LNCAP (cell line): ENCODE measurements around the gene KCNIP1.

ENCODE experiments used
- TF ChIP-seq, protein P1 (sequence below): fragments of 450-650 bp; IDR thresholded peaks from 2 replicates; pipeline ENCODE4 v1.5.1; 2017; ENCODE audit warnings: mild to moderate bottlenecking

KCNIP1 gene

DNA sequence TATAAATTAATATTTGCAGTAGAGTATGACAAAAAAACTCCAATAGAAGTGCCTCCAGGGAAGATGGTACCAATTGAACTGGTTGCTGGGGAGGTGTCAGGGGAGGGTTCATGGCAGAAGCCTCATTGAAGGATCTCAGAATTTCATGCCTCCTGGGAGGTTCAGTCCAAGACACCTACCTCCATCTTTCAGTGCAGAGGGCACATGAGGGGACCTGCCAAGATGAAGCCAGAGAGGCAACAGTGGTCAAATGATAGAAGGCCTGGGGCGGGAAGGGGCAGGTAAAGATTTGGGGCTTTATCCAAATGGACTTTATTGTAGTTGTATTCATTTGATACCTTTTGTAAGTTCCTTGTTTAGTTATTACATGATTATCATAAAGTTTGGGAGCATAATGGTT, 25.9 kb upstream of the KCNIP1 start:
- TF ChIP-seq, protein P1, sequence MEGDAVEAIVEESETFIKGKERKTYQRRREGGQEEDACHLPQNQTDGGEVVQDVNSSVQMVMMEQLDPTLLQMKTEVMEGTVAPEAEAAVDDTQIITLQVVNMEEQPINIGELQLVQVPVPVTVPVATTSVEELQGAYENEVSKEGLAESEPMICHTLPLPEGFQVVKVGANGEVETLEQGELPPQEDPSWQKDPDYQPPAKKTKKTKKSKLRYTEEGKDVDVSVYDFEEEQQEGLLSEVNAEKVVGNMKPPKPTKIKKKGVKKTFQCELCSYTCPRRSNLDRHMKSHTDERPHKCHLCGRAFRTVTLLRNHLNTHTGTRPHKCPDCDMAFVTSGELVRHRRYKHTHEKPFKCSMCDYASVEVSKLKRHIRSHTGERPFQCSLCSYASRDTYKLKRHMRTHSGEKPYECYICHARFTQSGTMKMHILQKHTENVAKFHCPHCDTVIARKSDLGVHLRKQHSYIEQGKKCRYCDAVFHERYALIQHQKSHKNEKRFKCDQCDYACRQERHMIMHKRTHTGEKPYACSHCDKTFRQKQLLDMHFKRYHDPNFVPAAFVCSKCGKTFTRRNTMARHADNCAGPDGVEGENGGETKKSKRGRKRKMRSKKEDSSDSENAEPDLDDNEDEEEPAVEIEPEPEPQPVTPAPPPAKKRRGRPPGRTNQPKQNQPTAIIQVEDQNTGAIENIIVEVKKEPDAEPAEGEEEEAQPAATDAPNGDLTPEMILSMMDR: no peak

DNA sequence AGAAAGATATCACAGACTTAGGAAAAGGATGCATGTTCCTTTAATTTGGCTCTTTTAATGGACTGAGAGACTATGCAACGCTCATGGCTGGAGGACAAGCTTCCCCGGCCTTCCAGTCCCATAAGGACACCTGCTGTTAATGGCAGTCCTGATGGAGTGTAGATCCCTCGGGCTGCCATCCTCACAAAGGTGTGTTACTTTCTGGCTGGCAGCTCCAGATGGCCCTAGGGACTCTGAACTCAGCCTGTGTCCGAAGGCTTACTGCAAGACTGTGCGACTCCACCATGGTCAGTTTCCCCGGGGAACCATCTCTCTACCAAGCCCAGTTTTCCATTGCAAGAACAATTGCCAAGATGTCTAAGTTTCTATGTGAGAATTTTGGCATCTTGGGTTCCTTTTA, 25.5 kb upstream of the KCNIP1 start:
- TF ChIP-seq, protein P1: no peak

DNA sequence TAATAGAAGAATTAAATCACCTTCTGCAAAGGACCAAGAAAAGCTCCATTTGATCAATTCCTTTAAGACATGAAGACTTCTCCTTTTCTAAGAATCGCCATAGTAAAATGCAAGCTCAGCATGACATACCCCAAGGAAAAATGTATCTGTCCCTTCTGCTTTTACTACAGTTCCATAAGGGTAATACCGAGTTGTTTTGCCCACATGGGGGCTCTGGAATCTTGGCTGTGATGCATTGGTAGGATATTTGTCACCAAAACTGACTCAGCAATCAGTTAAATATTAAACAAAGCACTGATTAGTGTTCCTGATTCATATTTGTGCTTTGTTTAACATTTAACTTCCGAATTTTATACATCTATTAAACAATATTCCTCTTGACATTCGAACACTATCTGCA, 24.3 kb upstream of the KCNIP1 start:
- TF ChIP-seq, protein P1: no peak; the same call in 1 of the 2 replicates

DNA sequence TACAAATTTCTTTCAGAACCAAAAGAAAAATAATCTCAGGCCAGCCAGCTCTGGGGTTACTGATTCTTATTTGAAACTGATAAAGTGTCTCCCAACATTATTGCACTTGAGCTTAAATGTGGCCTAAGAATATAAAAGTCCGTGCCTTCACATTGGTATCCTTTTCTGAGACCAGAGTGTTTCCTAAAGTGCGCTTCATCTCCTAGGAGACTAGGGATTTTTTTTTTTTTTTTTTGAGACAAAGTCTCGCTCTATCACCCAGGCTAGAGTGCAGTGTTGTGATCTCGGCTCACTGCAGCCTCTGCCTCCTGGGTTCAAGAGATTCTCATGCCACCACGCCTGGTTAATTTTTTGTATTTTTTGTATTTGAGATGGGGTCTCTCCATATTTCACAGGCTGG, 23.6 kb upstream of the KCNIP1 start:
- TF ChIP-seq, protein P1: no peak

DNA sequence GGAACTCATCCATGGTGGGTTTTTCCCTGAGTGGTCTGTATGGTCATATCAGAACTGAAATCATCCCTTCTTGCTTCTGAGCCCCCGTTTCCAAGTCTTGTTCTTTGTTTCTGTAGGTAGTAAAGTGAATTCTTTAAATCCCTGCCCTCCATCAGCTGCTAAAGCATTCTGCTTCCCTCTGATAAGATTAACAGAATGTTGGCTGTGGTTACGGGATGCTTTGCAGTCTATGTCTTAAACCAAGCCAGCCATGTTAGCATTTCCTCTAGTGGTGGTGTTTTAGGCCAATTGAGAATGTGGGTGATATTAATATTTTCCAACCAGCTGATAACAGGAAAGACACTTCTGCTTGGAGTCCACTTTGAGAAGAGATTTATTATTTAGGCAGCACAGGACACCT, 22.0 kb upstream of the KCNIP1 start:
- TF ChIP-seq, protein P1: no peak

DNA sequence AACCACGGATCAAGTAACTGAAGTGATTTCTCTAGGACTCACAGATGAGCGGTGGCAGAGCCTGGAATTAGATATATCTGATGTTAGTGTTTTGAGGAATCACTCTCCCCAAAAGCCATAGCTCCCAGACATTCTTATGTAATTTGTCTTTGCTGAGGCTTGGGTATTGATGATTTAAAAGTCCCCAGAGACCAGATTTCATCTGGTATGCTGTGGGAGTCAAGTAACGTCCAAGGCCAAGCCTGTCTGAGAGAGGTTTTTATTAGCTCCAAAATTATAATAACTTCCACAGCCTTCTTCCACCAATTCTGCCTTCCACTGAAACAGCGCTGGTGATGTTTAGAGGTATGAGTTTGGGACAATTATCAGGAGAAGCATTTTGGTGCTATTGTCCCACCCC, 21.3 kb upstream of the KCNIP1 start:
- TF ChIP-seq, protein P1: no peak

DNA sequence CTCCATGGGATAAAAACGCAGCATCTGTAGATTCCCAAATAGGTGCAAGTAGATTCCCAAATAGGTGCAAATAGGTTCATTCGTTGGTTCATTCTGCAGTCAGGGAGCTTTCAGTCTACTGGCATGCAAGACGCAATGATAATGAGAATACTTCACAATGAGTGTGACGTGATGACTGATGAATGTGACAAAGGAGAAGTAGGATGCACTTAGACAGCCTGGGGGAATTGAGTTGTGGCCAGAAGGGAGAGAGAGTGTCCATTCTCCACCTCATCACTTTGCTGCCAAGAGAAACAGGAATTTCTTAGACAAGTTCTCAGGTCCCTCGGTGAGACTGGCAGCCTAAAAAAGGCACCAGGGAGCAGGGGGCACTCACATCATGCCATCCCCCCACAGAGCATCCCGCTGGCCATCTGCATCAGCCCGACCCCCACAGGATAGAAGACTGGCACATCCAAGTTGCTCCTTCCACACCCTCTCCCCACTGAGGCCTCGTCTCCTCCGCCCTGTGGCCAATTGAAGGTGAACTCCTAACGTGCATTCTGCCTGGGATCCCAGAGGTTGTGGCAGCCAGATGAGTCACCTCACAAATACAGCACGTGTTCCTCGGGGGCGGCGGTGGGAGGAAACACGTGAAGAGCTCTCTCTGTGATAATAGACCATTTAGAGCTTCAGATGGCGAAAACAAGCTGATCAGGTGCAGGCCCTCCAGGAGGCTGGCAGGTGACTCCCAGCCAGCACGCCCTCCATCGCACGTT, 19.9 kb upstream of the KCNIP1 start:
- TF ChIP-seq, protein P1: no peak

DNA sequence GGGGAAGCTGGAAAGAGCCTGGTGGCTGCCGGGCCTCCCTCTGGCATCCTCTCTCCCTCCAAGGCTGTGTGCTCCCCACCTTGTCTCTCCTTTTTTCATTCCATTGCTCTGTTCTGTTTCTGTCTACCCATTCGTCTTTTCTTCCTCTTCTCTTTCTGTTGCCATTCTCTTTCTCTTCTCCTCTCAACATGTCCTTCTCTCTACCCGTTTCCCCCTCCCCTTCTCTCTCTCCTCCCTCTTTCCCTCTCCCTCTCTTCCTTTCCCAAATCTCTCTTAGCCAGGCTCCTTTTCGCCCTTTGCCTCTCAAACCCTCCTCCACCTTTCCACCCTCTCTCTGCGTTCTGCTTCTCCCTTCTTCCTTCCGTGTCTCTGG, 19.4 kb upstream of the KCNIP1 start:
- TF ChIP-seq, protein P1: no peak
